IMR-90 (cell line): ENCODE results near the gene ARPC1A. TPM values are rescaled to one million over a fixed set of nuclear protein-coding genes. Genes with fewer than 3 reads are reported as not detected.
A peak's percentile ranks its signal among the peaks of the same experiment; 100 is the strongest.

Source experiments
- ATAC-seq: fragments of 200-7000 bp; cut with Tn5 transposase; 2 replicates; pipeline ENCODE4 v1.9.1; 2020; ENCODE audit warnings: low read depth, mild to moderate bottlenecking, moderate library complexity
- BruUV-seq: library from RNA; stranded (reverse); fragments of 400-500 nt; replicated peaks from 2 replicates; lab custom pipeline; 2021; lab: Mats Ljungman, UMichigan
- CTCF ChIA-PET: fragments of 300-600 bp; formaldehyde crosslinking; extraction: SDS; loops from one replicate; lab custom pipeline; 2021; ENCODE audit warnings: antibody characterized with exemption; lab: Yijun Ruan, JAX
- POLR2A ChIA-PET: fragments of 300-600 bp; sonication (Branson Sonifier 250); formaldehyde crosslinking; loops from one replicate; lab custom pipeline; 2022; ENCODE audit warnings: antibody characterized with exemption; ENCODE audit not compliant: unreplicated experiment; lab: Charles Lee
- DNase-seq: peaks from one replicate; pipeline ENCODE4 v3.0.0; 2013
- H2AFZ ChIP-seq: replicated peaks from 2 replicates; pipeline ENCODE3; 2013; ENCODE audit warnings: low read length, mild to moderate bottlenecking; ENCODE audit not compliant: poor library complexity
- H2AK5ac ChIP-seq: 2 replicates; pipeline ENCODE4 v1.6.1; 2013; ENCODE audit warnings: low read depth, low read length, inconsistent platforms
- H2AK9ac ChIP-seq: replicated peaks from 2 replicates; pipeline ENCODE3; 2013; ENCODE audit warnings: mild to moderate bottlenecking, low read depth, low read length, moderate library complexity; ENCODE audit not compliant: poor library complexity
- H2BK120ac ChIP-seq: 2 replicates; pipeline ENCODE4 v1.6.1; 2013; ENCODE audit warnings: low read depth, low read length, inconsistent platforms
- H2BK15ac ChIP-seq: 3 replicates; pipeline ENCODE4 v1.6.1; 2013; ENCODE audit warnings: low read depth, low read length, inconsistent platforms
- H2BK20ac ChIP-seq: 2 replicates; pipeline ENCODE4 v1.6.1; 2013; ENCODE audit warnings: low read depth, mild to moderate bottlenecking, inconsistent platforms, low read length, moderate library complexity
- H2BK5ac ChIP-seq: 2 replicates; pipeline ENCODE4 v1.6.1; 2013; ENCODE audit warnings: mild to moderate bottlenecking, low read depth, low read length, inconsistent platforms; ENCODE audit not compliant: poor library complexity, severe bottlenecking
- H3K14ac ChIP-seq: replicated peaks from 2 replicates; pipeline ENCODE4 v1.6.1; 2013; ENCODE audit warnings: low read depth, low read length, inconsistent platforms
- H3K18ac ChIP-seq: 2 replicates; pipeline ENCODE4 v1.6.1; 2013; ENCODE audit warnings: low read depth, low read length, control low read depth
- H3K23ac ChIP-seq: 2 replicates; pipeline ENCODE4 v1.6.1; 2013; ENCODE audit warnings: low read depth, low read length, inconsistent platforms
- H3K27ac ChIP-seq: 2 replicates; pipeline ENCODE4 v1.5.1; 2013; ENCODE audit warnings: mild to moderate bottlenecking, control low read depth, low read length; ENCODE audit not compliant: insufficient read depth
- H3K27me3 ChIP-seq: 2 replicates; pipeline ENCODE4 v1.6.1; 2013; ENCODE audit warnings: low read length; ENCODE audit not compliant: control insufficient read depth, insufficient read depth
- H3K36me3 ChIP-seq: 2 replicates; pipeline ENCODE4 v1.6.1; 2013; ENCODE audit warnings: low read length, mixed read lengths; ENCODE audit not compliant: control insufficient read depth, insufficient read depth
- H3K4ac ChIP-seq: 2 replicates; pipeline ENCODE4 v1.6.1; 2013; ENCODE audit warnings: low read depth, low read length, inconsistent platforms
- H3K4me1 ChIP-seq: 2 replicates; pipeline ENCODE4 v1.6.1; 2013; ENCODE audit warnings: low read length, mixed read lengths; ENCODE audit not compliant: control insufficient read depth, insufficient read depth
- H3K4me2 ChIP-seq: 2 replicates; pipeline ENCODE4 v1.6.1; 2013; ENCODE audit warnings: low read depth, mild to moderate bottlenecking, control low read depth, low read length, moderate library complexity
- H3K4me3 ChIP-seq: 2 replicates; pipeline ENCODE4 v1.5.1; 2013; ENCODE audit warnings: low read depth, mild to moderate bottlenecking, control low read depth, low read length, moderate library complexity; ENCODE audit not compliant: insufficient read depth
- H3K56ac ChIP-seq: 2 replicates; pipeline ENCODE4 v1.6.1; 2013; ENCODE audit warnings: low read length, inconsistent platforms; ENCODE audit not compliant: insufficient read depth; ENCODE audit errors: extremely low read depth
- H3K79me1 ChIP-seq, 2 experiments: 2 replicates each; pipeline ENCODE4 v1.6.1; 2013; ENCODE audit warnings: low read length in 2 of 2, inconsistent platforms in 1 of 2, low read depth in 1 of 2
- H3K9ac ChIP-seq: 2 replicates; pipeline ENCODE4 v1.6.1; 2013; ENCODE audit warnings: low read depth, low read length, control low read depth
- H3K9me1 ChIP-seq: 2 replicates; pipeline ENCODE4 v1.6.1; 2013; ENCODE audit warnings: low read length, inconsistent platforms; ENCODE audit not compliant: insufficient read depth
- H3K9me3 ChIP-seq: 2 replicates; pipeline ENCODE4 v1.6.1; 2013; ENCODE audit warnings: low read length; ENCODE audit not compliant: control insufficient read depth, insufficient read depth
- H4K20me1 ChIP-seq: 2 replicates; pipeline ENCODE4 v1.6.1; 2013; ENCODE audit warnings: low read length, inconsistent platforms; ENCODE audit not compliant: insufficient read depth
- H4K5ac ChIP-seq: 2 replicates; pipeline ENCODE4 v1.6.1; 2013; ENCODE audit warnings: mild to moderate bottlenecking, low read depth, low read length, control low read depth
- H4K8ac ChIP-seq, 2 experiments: 2 replicates each; pipeline ENCODE4 v1.6.1; 2013; ENCODE audit warnings: low read depth in 2 of 2, low read length in 2 of 2, control low read depth in 1 of 2, inconsistent platforms in 1 of 2
- H4K91ac ChIP-seq: 2 replicates; pipeline ENCODE4 v1.6.1; 2013; ENCODE audit warnings: low read depth, low read length, inconsistent platforms; ENCODE audit not compliant: insufficient read depth
- BHLHE40 ChIP-seq: fragments of 150-350 bp; IDR thresholded peaks from 2 replicates; pipeline ENCODE4 v1.6.1; 2016; ENCODE audit warnings: mild to moderate bottlenecking, low read depth, low read length
- CEBPB ChIP-seq: IDR thresholded peaks from 2 replicates; pipeline ENCODE4 v1.6.1; 2012; ENCODE audit warnings: low read depth, low read length, improper control_type of control experiment
- CHD1 ChIP-seq: IDR thresholded peaks from 2 replicates; pipeline ENCODE4 v1.6.1; 2012; ENCODE audit warnings: low read depth, low read length, improper control_type of control experiment
- CTCF ChIP-seq: conservative IDR thresholded peaks from 2 replicates; pipeline ENCODE4 v1.5.1; 2012; ENCODE audit warnings: mild to moderate bottlenecking, low read depth, low read length, improper control_type of control experiment
- ELK1 ChIP-seq: fragments of 150-350 bp; IDR thresholded peaks from 2 replicates; pipeline ENCODE4 v1.6.1; 2016; ENCODE audit warnings: low read depth, mild to moderate bottlenecking, low read length, moderate library complexity, borderline replicate concordance
- FOS ChIP-seq: fragments of 150-350 bp; IDR thresholded peaks from 2 replicates; pipeline ENCODE4 v1.6.1; 2016; ENCODE audit warnings: low read depth, low read length
- MAZ ChIP-seq: IDR thresholded peaks from 2 replicates; pipeline ENCODE4 v1.6.1; 2012; ENCODE audit warnings: low read depth, mild to moderate bottlenecking, low read length, improper control_type of control experiment, moderate library complexity, borderline replicate concordance
- MXI1 ChIP-seq: IDR thresholded peaks from 2 replicates; pipeline ENCODE4 v1.6.1; 2012; ENCODE audit warnings: low read depth, mild to moderate bottlenecking, low read length, moderate library complexity, borderline replicate concordance
- NFE2L2 ChIP-seq: fragments of 150-350 bp; IDR thresholded peaks from 2 replicates; pipeline ENCODE4 v1.6.1; 2016; ENCODE audit warnings: low read depth, mild to moderate bottlenecking, low read length
- RAD21 ChIP-seq: IDR thresholded peaks from 2 replicates; pipeline ENCODE4 v1.6.1; 2012; ENCODE audit warnings: low read length, improper control_type of control experiment
- RCOR1 ChIP-seq: IDR thresholded peaks from 2 replicates; pipeline ENCODE4 v1.6.1; 2012; ENCODE audit warnings: mild to moderate bottlenecking, low read length, improper control_type of control experiment; ENCODE audit not compliant: insufficient replicate concordance
- RFX5 ChIP-seq: IDR thresholded peaks from 2 replicates; pipeline ENCODE4 v1.8.0; 2012; ENCODE audit warnings: low read depth, mild to moderate bottlenecking, low read length, moderate library complexity
- SMC3 ChIP-seq: fragments of 150-350 bp; IDR thresholded peaks from 2 replicates; pipeline ENCODE4 v1.6.1; 2016; ENCODE audit warnings: low read depth, mild to moderate bottlenecking, antibody characterized with exemption, low read length, moderate library complexity
- USF2 ChIP-seq: fragments of 150-350 bp; IDR thresholded peaks from 2 replicates; pipeline ENCODE4 v1.6.1; 2017; ENCODE audit warnings: mild to moderate bottlenecking, antibody characterized with exemption, low read length, low read depth
- WGBS, 2 experiments: methylation state at CpG; one replicate each; pipeline versions ENCODE4 v1.1.5 to v1.1.7; 2013; ENCODE audit warnings: missing lambda C conversion rate in 2 of 2; ENCODE audit not compliant: insufficient read length in 1 of 2; ENCODE audit errors: extremely low coverage in 2 of 2; 5-methylcytosine and 5-hydroxymethylcytosine counted together
- dilution Hi-C: fragments of 300-500 bp; cut with HindIII; formaldehyde crosslinking; loops from one replicate; pipeline ENCODE4 v1.14.3; 2018; ENCODE audit warnings: low sequenced_read_pairs; ENCODE audit not compliant: unreplicated experiment
- in situ Hi-C: fragments of 300-500 bp; cut with MboI; formaldehyde crosslinking; loops from 3 replicates; pipeline ENCODE4 v1.14.3; 2019; ENCODE audit warnings: low sequenced_read_pairs, inconsistent platforms, mixed read lengths
- intact Hi-C: fragments of 100-400 bp; cut with micrococcal nuclease; formaldehyde crosslinking; loops from 2 replicates; pipeline ENCODE4 v1.10.0; 2022
- polyA plus RNA-seq, 3 experiments: library from polyadenylated mRNA; depleted of rRNA; stranded (reverse); fragments of >200 nt; gene quantifications; 2 replicates each; pipeline ENCODE4 v1.2.3, GENCODE V29; 2012; ENCODE audit warnings: low replicate concordance in 1 of 3
- total RNA-seq: library from RNA; depleted of rRNA; stranded (reverse); fragments of >200 nt; gene quantifications from 2 replicates; pipeline ENCODE4 v1.2.3, GENCODE V29; 2012

ARPC1A gene
- total and polyA plus RNA-seq, 2 of the 4 experiments (the other 2 are of a cell fraction) = 253 to 327 TPM

GRCh38 chr7:99344061-99344647 is 18.5 kb downstream of the ARPC1A start:
- Histone ChIP-seq H3K23ac (0 out of 2 replicates have a peak overlapping the region, but pooled peaks have one; percentile 41), H2AK9ac (no peak overlapping the region), H4K91ac (no peak overlapping the region), H2AFZ (no peak overlapping the region), H3K56ac (no peak overlapping the region), H4K5ac (no peak overlapping the region), H3K79me1 (peaks cover 29 to 45% of the 10 kb centered on the region in 2 experiments), H2BK5ac (no peak overlapping the region), H4K8ac (no peak overlapping the region), H3K4me1 (peaks cover 4% of the 10 kb centered on the region; the same call in 1 of the 2 replicates), H3K27me3 (no peaks in the 10 kb centered on the region), H2AK5ac (no peak overlapping the region), H3K9me3 (no peaks in the 10 kb centered on the region), H2BK20ac (no peak overlapping the region), H3K36me3 (peaks cover 49% of the 10 kb centered on the region), H3K27ac (no peak overlapping the region), H4K20me1 (peaks cover 17% of the 10 kb centered on the region), H2BK120ac (no peak overlapping the region), H3K14ac (no peak overlapping the region), H3K9ac (no peak overlapping the region), H3K4ac (no peak overlapping the region), H3K4me3 (no peak overlapping the region), H3K18ac (no peak overlapping the region), H2BK15ac (no peak overlapping the region), H3K9me1 (peaks cover 4% of the 10 kb centered on the region; the same call in 1 of the 2 replicates), H3K4me2 (no peak overlapping the region)
- DNase-seq (no peak), ATAC-seq (no peak)
- BruUV-seq = no TSS peak
- dilution Hi-C loops (no loop called here), intact Hi-C loops (no loop called here), in situ Hi-C loops (no loop called here)
- ChIA-PET CTCF (no interaction called here), POLR2A (no interaction called here)
- TF ChIP-seq USF2 (no peak), SMC3 (no peak), MXI1 (no peak), CEBPB (no peak), MAZ (no peak), BHLHE40 (no peak), CHD1 (no peak), ELK1 (no peak), RAD21 (no peak), FOS (no peak), CTCF (no peak), RCOR1 (no peak), RFX5 (no peak), NFE2L2 (no peak)
- WGBS, 2 experiments = 100% methylated on average over 8 of the region's 13 CpGs; no CpG with 5 or more reads in 1 of the 2 experiments
